HEK293 (cell line): ENCODE measurements around the gene RGS12.

Source experiments
- CTCF ChIA-PET: fragments of 350-600 bp; formaldehyde crosslinking; extraction: SDS; loops from one replicate; lab custom pipeline; 2021; ENCODE audit warnings: antibody characterized with exemption; lab: Yijun Ruan, JAX
- POLR2A ChIA-PET: fragments of 300-600 bp; formaldehyde crosslinking; extraction: SDS; loops from one replicate; lab custom pipeline; 2020; ENCODE audit warnings: antibody characterized with exemption, inconsistent platforms; lab: Yijun Ruan, JAX
- H3K27ac ChIP-seq: fragments of 200-500 bp; sonication (Bioruptor generic); 2 replicates; pipeline ENCODE4 v1.5.1; 2014; ENCODE audit warnings: low read depth, low read length, control low read depth, inconsistent platforms; ENCODE audit errors: extremely low read depth
- H3K36me3 ChIP-seq, 2 experiments: fragments of 200-500 bp in 1 of 2; sonication (Bioruptor generic) in 1 of 2; 1 replicate in 1 of 2; 2 replicates in 1 of 2; pipeline ENCODE4 v1.5.1; 2014 to 2017; ENCODE audit warnings: inconsistent platforms in 2 of 2, low read length in 2 of 2; ENCODE audit not compliant: control insufficient read depth in 2 of 2, insufficient read depth in 1 of 2
- H3K4me1 ChIP-seq: fragments of 200-500 bp; sonication (Bioruptor generic); 2 replicates; pipeline ENCODE4 v1.5.1; 2014; ENCODE audit warnings: mild to moderate bottlenecking, low read length, inconsistent platforms; ENCODE audit not compliant: control insufficient read depth, insufficient read depth
- H3K4me3 ChIP-seq: 2 replicates; pipeline ENCODE4 v1.5.1; 2011; ENCODE audit warnings: low read depth, mild to moderate bottlenecking, control low read depth, low read length, moderate library complexity
- H3K9me3 ChIP-seq: fragments of 200-500 bp; sonication (Bioruptor generic); 2 replicates; pipeline ENCODE4 v1.5.1; 2014; ENCODE audit warnings: low read depth, low read length, inconsistent platforms; ENCODE audit not compliant: control insufficient read depth, insufficient read depth
- EGR2 ChIP-seq: fragments of 450-650 bp; formaldehyde crosslinking; IDR thresholded peaks from 2 replicates; pipeline ENCODE4 v1.5.1; 2016; ENCODE audit warnings: low read depth, missing biosample characterization, missing genetic modification characterization
- GLIS2 ChIP-seq: fragments of 450-650 bp; formaldehyde crosslinking; IDR thresholded peaks from 2 replicates; pipeline ENCODE4 v1.5.1; 2016; ENCODE audit warnings: missing biosample characterization, missing genetic modification characterization
- KLF10 ChIP-seq: fragments of 450-650 bp; IDR thresholded peaks from 2 replicates; pipeline ENCODE4 v1.5.1; 2018; ENCODE audit warnings: missing biosample characterization, mild to moderate bottlenecking, missing genetic modification characterization
- MEIS1 ChIP-seq: sonication (generic); formaldehyde crosslinking; IDR thresholded peaks from 2 replicates; pipeline ENCODE4 v1.8.1; 2022; ENCODE audit warnings: missing genetic modification reagents, mild to moderate bottlenecking, borderline replicate concordance
- ZBTB21 ChIP-seq: fragments of 450-650 bp; formaldehyde crosslinking; IDR thresholded peaks from 2 replicates; pipeline ENCODE4 v1.5.1; 2017; ENCODE audit warnings: missing biosample characterization, missing genetic modification characterization
- ZBTB48 ChIP-seq: fragments of 450-650 bp; formaldehyde crosslinking; IDR thresholded peaks from 2 replicates; pipeline ENCODE4 v1.5.1; 2016; ENCODE audit warnings: missing biosample characterization, missing genetic modification characterization
- ZFP37 ChIP-seq: fragments of 450-650 bp; formaldehyde crosslinking; IDR thresholded peaks from 2 replicates; pipeline ENCODE4 v1.5.1; 2016; ENCODE audit warnings: missing biosample characterization, missing genetic modification characterization
- ZNF155 ChIP-seq: fragments of 450-650 bp; formaldehyde crosslinking; IDR thresholded peaks from 2 replicates; pipeline ENCODE4 v1.5.1; 2016; ENCODE audit warnings: missing biosample characterization, missing genetic modification characterization
- ZNF302 ChIP-seq: fragments of 450-650 bp; formaldehyde crosslinking; IDR thresholded peaks from 2 replicates; pipeline ENCODE4 v1.5.1; 2016; ENCODE audit warnings: missing biosample characterization, missing genetic modification characterization, low read depth
- ZNF37A ChIP-seq: fragments of 450-650 bp; IDR thresholded peaks from 2 replicates; pipeline ENCODE4 v1.5.1; 2018; ENCODE audit warnings: missing biosample characterization, missing genetic modification characterization
- ZNF426 ChIP-seq: fragments of 450-650 bp; formaldehyde crosslinking; IDR thresholded peaks from 2 replicates; pipeline ENCODE4 v1.5.1; 2017; ENCODE audit warnings: missing biosample characterization, missing genetic modification characterization, mild to moderate bottlenecking, inconsistent platforms, moderate library complexity
- ZNF830 ChIP-seq: fragments of 450-650 bp; IDR thresholded peaks from 2 replicates; pipeline ENCODE4 v1.5.0; 2018; ENCODE audit warnings: missing biosample characterization, missing genetic modification characterization, low read depth, mild to moderate bottlenecking, moderate library complexity
- ZNF843 ChIP-seq: fragments of 450-650 bp; formaldehyde crosslinking; IDR thresholded peaks from 2 replicates; pipeline ENCODE4 v1.5.1; 2016; ENCODE audit warnings: missing biosample characterization, missing genetic modification characterization
- ZSCAN16 ChIP-seq: fragments of 450-650 bp; formaldehyde crosslinking; IDR thresholded peaks from 2 replicates; pipeline ENCODE4 v1.5.1; 2016; ENCODE audit warnings: missing biosample characterization, missing genetic modification characterization
- TF ChIP-seq, protein P1 (sequence below): fragments of 450-650 bp; formaldehyde crosslinking; IDR thresholded peaks from 2 replicates; pipeline ENCODE4 v1.5.1; 2017; ENCODE audit warnings: missing biosample characterization, missing genetic modification characterization
- TF ChIP-seq, protein P2 (sequence below): fragments of 450-650 bp; formaldehyde crosslinking; IDR thresholded peaks from 2 replicates; pipeline ENCODE4 v1.5.1; 2017; ENCODE audit warnings: missing biosample characterization, mild to moderate bottlenecking, missing genetic modification characterization, moderate library complexity
- TF ChIP-seq, protein P3 (sequence below): fragments of 450-650 bp; formaldehyde crosslinking; conservative IDR thresholded peaks from 2 replicates; pipeline ENCODE4 v1.5.1; 2016; ENCODE audit warnings: low read depth, missing biosample characterization, missing genetic modification characterization
- TF ChIP-seq, protein P4 (sequence below): fragments of 450-650 bp; formaldehyde crosslinking; IDR thresholded peaks from 2 replicates; pipeline ENCODE4 v1.5.1; 2016; ENCODE audit warnings: missing biosample characterization, missing genetic modification characterization
- TF ChIP-seq, protein P5 (sequence below): fragments of 450-650 bp; formaldehyde crosslinking; IDR thresholded peaks from 2 replicates; pipeline ENCODE4 v1.5.1; 2016; ENCODE audit warnings: missing biosample characterization, missing genetic modification characterization

Gene RGS12

DNA sequence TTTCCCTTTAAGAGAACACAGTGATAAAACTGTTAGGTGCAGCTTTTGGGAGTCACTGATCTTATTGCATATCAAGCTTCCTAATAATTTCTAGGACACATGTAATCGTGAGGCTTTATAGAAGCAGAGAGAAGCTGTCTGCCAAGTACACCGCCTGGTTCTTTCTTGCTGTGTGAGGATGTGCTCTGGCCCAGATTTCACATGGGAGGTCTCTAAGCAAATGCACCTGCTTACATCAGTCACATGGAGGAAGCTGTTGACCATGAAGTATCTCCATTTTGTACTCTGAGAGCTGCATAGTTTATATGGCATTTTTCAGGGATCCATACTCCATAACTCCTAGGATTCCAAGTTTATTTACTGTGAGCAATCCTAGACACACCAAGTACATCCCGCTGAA, 37.1 kb downstream of the RGS12 start (continued):
- no peak for TF ChIP-seq ZNF830 (tag by site-specific recombination)
- no peak for TF ChIP-seq ZNF426
- TF ChIP-seq MEIS1 (CRISPR knock-in tag), result no peak
- no peak for TF ChIP-seq ZBTB21 (tag by site-specific recombination)

DNA sequence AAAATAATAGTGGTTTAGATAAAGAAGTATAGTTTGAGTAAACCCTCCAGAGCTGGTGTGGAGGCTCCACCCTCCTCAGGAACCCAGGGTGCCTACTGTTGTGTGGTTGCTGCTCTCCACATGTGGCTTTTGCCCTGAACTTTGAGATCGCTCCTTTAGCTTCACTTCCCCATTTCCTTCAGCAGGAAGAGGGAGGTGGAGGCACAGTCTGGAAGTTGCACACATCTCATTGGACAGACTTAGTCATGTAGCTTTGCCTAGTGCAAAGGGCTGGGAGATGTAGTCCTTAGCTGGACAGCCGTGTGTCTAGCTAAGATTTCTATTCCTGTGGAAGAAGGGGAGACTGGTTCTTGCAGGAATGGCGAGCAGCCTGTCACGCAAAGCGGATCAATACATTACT, 37.9 kb downstream of the RGS12 start:
- Histone ChIP-seq H3K4me3 (no peak overlapping the region), H3K36me3 (no peaks in the 10 kb centered on the region), H3K9me3 (no peaks in the 10 kb centered on the region), H3K27ac (no peak overlapping the region), H3K4me1 (no peaks in the 10 kb centered on the region)
- CTCF ChIA-PET, result interaction anchor here (0.7 to 1.2 kb wide), 2 partner anchors 14 to 16 kb away, joined by 3 to 4 read pairs; no protein-coding TSS in a partner anchor
- TF ChIP-seq GLIS2 (tag by site-specific recombination) (no peak), EGR2 (tag by site-specific recombination) (no peak), ZSCAN16 (tag by site-specific recombination) (no peak)
- POLR2A ChIA-PET, result no interaction called here

DNA sequence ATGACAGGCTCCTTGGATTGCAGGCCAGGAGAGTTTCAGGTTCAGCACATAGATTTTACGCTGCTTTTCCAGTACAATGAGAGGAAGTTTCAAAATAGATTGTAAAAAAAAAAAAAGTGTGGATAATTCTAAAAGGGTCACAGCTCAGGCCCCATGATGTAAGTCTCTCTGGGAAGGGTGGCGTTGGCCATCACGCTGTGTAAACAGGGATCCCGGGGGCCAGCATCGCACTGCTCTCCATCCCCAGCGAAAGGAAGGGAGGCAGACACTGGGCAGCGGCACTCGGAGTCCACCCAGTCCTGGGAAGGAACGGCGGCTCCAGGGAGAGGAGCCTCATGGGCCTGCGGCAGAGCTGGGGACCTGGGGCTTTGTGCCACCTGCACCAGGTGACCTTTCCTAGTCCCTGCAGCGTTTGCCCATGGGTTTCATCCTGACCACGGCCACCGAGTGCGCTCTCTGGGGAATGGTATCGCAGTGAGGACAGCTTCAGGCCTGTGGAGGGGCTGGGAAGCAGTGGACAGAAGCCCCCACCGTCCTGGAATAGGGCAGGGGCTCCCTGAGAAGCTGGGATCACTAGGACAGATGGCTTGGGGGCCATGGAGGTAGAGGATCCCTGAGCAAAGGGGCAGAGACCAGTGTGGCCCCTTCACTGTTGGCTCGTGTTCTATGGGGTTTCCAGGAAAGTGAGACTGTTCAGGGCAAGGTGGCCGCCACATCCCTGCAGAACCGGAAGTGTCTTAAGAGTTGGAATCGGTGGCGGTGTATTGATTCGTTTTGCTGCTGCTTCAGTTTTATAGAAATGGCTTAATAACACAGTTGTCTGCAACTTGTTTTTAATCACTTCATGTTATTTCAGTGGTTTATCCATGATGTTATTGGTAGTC, 38.9 kb downstream of the RGS12 start:
- Histone ChIP-seq H3K9me3 (no peaks in the 10 kb centered on the region), H3K36me3 (no peaks in the 10 kb centered on the region), H3K4me3 (no peak overlapping the region), H3K27ac (no peak overlapping the region), H3K4me1 (no peaks in the 10 kb centered on the region)
- CTCF ChIA-PET, result interaction anchor here (1.2 kb wide), 1 partner anchor 15 kb away, joined by 3 read pairs; no protein-coding TSS in a partner anchor
- POLR2A ChIA-PET, result no interaction called here
- no peak for TF ChIP-seq ZNF155 (tag by site-specific recombination)
- TF ChIP-seq, protein P1, sequence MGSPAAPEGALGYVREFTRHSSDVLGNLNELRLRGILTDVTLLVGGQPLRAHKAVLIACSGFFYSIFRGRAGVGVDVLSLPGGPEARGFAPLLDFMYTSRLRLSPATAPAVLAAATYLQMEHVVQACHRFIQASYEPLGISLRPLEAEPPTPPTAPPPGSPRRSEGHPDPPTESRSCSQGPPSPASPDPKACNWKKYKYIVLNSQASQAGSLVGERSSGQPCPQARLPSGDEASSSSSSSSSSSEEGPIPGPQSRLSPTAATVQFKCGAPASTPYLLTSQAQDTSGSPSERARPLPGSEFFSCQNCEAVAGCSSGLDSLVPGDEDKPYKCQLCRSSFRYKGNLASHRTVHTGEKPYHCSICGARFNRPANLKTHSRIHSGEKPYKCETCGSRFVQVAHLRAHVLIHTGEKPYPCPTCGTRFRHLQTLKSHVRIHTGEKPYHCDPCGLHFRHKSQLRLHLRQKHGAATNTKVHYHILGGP (tag by site-specific recombination), result no peak
- TF ChIP-seq ZNF302 (tag by site-specific recombination), result no peak
- no peak for TF ChIP-seq ZBTB48
- no peak for TF ChIP-seq ZNF830 (tag by site-specific recombination)
- TF ChIP-seq, protein P2, sequence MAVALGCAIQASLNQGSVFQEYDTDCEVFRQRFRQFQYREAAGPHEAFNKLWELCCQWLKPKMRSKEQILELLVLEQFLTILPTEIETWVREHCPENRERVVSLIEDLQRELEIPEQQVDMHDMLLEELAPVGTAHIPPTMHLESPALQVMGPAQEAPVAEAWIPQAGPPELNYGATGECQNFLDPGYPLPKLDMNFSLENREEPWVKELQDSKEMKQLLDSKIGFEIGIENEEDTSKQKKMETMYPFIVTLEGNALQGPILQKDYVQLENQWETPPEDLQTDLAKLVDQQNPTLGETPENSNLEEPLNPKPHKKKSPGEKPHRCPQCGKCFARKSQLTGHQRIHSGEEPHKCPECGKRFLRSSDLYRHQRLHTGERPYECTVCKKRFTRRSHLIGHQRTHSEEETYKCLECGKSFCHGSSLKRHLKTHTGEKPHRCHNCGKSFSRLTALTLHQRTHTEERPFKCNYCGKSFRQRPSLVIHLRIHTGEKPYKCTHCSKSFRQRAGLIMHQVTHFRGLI, result no peak
- no peak for TF ChIP-seq ZNF37A (tag by site-specific recombination)
- no peak for TF ChIP-seq KLF10 (tag by site-specific recombination)
- TF ChIP-seq, protein P3, sequence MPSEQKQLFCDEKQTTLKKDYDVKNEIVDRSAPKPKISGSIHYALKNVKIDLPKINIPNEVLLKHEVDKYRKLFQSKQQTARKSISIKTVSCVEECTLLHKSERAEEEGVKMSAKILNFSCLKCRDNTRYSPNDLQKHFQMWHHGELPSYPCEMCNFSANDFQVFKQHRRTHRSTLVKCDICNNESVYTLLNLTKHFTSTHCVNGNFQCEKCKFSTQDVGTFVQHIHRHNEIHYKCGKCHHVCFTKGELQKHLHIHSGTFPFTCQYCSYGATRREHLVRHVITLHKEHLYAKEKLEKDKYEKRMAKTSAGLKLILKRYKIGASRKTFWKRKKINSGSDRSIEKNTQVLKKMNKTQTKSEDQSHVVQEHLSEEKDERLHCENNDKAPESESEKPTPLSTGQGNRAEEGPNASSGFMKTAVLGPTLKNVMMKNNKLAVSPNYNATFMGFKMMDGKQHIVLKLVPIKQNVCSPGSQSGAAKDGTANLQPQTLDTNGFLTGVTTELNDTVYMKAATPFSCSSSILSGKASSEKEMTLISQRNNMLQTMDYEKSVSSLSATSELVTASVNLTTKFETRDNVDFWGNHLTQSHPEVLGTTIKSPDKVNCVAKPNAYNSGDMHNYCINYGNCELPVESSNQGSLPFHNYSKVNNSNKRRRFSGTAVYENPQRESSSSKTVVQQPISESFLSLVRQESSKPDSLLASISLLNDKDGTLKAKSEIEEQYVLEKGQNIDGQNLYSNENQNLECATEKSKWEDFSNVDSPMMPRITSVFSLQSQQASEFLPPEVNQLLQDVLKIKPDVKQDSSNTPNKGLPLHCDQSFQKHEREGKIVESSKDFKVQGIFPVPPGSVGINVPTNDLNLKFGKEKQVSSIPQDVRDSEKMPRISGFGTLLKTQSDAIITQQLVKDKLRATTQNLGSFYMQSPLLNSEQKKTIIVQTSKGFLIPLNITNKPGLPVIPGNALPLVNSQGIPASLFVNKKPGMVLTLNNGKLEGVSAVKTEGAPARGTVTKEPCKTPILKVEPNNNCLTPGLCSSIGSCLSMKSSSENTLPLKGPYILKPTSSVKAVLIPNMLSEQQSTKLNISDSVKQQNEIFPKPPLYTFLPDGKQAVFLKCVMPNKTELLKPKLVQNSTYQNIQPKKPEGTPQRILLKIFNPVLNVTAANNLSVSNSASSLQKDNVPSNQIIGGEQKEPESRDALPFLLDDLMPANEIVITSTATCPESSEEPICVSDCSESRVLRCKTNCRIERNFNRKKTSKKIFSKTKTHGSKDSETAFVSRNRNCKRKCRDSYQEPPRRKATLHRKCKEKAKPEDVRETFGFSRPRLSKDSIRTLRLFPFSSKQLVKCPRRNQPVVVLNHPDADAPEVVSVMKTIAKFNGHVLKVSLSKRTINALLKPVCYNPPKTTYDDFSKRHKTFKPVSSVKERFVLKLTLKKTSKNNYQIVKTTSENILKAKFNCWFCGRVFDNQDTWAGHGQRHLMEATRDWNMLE, result no peak
- TF ChIP-seq ZNF843, result no peak
- TF ChIP-seq ZFP37 (tag by site-specific recombination), result no peak
- TF ChIP-seq, protein P4, sequence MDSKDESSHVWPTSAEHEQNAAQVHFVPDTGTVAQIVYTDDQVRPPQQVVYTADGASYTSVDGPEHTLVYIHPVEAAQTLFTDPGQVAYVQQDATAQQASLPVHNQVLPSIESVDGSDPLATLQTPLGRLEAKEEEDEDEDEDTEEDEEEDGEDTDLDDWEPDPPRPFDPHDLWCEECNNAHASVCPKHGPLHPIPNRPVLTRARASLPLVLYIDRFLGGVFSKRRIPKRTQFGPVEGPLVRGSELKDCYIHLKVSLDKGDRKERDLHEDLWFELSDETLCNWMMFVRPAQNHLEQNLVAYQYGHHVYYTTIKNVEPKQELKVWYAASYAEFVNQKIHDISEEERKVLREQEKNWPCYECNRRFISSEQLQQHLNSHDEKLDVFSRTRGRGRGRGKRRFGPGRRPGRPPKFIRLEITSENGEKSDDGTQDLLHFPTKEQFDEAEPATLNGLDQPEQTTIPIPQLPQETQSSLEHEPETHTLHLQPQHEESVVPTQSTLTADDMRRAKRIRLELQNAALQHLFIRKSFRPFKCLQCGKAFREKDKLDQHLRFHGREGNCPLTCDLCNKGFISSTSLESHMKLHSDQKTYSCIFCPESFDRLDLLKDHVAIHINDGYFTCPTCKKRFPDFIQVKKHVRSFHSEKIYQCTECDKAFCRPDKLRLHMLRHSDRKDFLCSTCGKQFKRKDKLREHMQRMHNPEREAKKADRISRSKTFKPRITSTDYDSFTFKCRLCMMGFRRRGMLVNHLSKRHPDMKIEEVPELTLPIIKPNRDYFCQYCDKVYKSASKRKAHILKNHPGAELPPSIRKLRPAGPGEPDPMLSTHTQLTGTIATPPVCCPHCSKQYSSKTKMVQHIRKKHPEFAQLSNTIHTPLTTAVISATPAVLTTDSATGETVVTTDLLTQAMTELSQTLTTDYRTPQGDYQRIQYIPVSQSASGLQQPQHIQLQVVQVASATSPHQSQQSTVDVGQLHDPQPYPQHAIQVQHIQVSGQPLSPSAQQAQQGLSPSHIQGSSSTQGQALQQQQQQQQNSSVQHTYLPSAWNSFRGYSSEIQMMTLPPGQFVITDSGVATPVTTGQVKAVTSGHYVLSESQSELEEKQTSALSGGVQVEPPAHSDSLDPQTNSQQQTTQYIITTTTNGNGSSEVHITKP (tag by site-specific recombination), result no peak
- TF ChIP-seq, protein P5, sequence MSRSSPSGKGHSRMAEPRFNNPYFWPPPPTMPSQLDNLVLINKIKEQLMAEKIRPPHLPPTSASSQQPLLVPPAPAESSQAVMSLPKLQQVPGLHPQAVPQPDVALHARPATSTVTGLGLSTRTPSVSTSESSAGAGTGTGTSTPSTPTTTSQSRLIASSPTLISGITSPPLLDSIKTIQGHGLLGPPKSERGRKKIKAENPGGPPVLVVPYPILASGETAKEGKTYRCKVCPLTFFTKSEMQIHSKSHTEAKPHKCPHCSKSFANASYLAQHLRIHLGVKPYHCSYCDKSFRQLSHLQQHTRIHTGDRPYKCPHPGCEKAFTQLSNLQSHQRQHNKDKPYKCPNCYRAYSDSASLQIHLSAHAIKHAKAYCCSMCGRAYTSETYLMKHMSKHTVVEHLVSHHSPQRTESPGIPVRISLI, result no peak
